Endodermal cell (in vitro differentiated cells): ENCODE measurements around the gene FEM1C. TPM values are rescaled to one million over a fixed set of nuclear protein-coding genes. Genes with fewer than 3 reads are reported as not detected.

Experiments used
- DNase-seq: peaks from one replicate; pipeline ENCODE4 v3.0.0-alpha.2; 2017
- H3K27ac ChIP-seq: 2 replicates; pipeline ENCODE4 v1.5.1; 2013; ENCODE audit warnings: mild to moderate bottlenecking, low read depth, low read length, moderate library complexity
- H3K27me3 ChIP-seq: 2 replicates; pipeline ENCODE4 v1.6.1; 2013; ENCODE audit warnings: mild to moderate bottlenecking, low read length, moderate library complexity; ENCODE audit not compliant: insufficient read depth, control insufficient read depth, poor library complexity, severe bottlenecking
- H3K36me3 ChIP-seq: 2 replicates; pipeline ENCODE4 v1.7.0; 2013; ENCODE audit warnings: mild to moderate bottlenecking, low read length, moderate library complexity; ENCODE audit not compliant: control insufficient read depth, insufficient read depth
- H3K4me1 ChIP-seq: one replicate; pipeline ENCODE4 v1.7.0; 2013; ENCODE audit warnings: low read length; ENCODE audit not compliant: control insufficient read depth, insufficient read depth
- H3K4me3 ChIP-seq: 2 replicates; pipeline ENCODE4 v1.5.1; 2013; ENCODE audit warnings: mild to moderate bottlenecking, low read length, moderate library complexity
- H3K9ac ChIP-seq: 2 replicates; pipeline ENCODE4 v1.6.1; 2013; ENCODE audit warnings: mild to moderate bottlenecking, low read length, moderate library complexity; ENCODE audit not compliant: poor library complexity, severe bottlenecking; ENCODE audit errors: extremely low read depth
- H3K9me3 ChIP-seq: 2 replicates; pipeline ENCODE4 v1.6.1; 2013; ENCODE audit warnings: mild to moderate bottlenecking, low read length, moderate library complexity; ENCODE audit not compliant: control insufficient read depth
- H3K27ac Mint-ChIP-seq: 2 replicates; pipeline ENCODE4 v1.8.0; 2020; ENCODE audit warnings: mixed read lengths
- H3K27me3 Mint-ChIP-seq: 2 replicates; pipeline ENCODE4 v1.8.0; 2021; ENCODE audit warnings: mild to moderate bottlenecking, mixed read lengths; ENCODE audit not compliant: insufficient read depth
- H3K36me3 Mint-ChIP-seq: 2 replicates; pipeline ENCODE4 v1.8.0; 2020; ENCODE audit warnings: low read depth, mixed read lengths
- H3K4me1 Mint-ChIP-seq: 2 replicates; pipeline ENCODE4 v1.8.0; 2020; ENCODE audit warnings: mixed read lengths
- H3K4me3 Mint-ChIP-seq: 2 replicates; pipeline ENCODE4 v1.8.0; 2020; ENCODE audit warnings: mild to moderate bottlenecking, moderate library complexity, mixed read lengths
- H3K9me3 Mint-ChIP-seq: 2 replicates; pipeline ENCODE4 v1.8.0; 2020; ENCODE audit warnings: mild to moderate bottlenecking, mixed read lengths
- CTCF ChIP-seq: fragments of 200-600 bp; sonication (generic); conservative IDR thresholded peaks from 2 replicates; pipeline ENCODE4 v1.5.0; 2021; ENCODE audit warnings: antibody characterized with exemption, mild to moderate bottlenecking
- WGBS, 2 experiments: methylation state at CpG; one replicate each; pipeline versions ENCODE4 v1.1.5 to v1.1.7; 2013; ENCODE audit warnings: missing lambda C conversion rate in 2 of 2, mixed read lengths in 1 of 2; ENCODE audit not compliant: insufficient coverage in 1 of 2, insufficient read length in 1 of 2; 5-methylcytosine and 5-hydroxymethylcytosine counted together
- total RNA-seq, 2 donors: library from RNA; stranded (reverse); fragmentation: NEBNext Ultra II Directional in 1 of 2; extraction: Animal tissue kit (Norgen Biotek cat#: 25700) in 1 of 2; gene quantifications; 2 replicates in 1 of 2; 3 replicates in 1 of 2; pipeline ENCODE4 v1.2.1, GENCODE V29; 2021

FEM1C gene
- total RNA-seq, 2 donors from 2014 or later, result 12.3 to 14.4 TPM

GRCh38 chr5:115557667-115558387 is 13.3 kb upstream of the FEM1C start:
- Mint-ChIP-seq H3K4me3 (no peak overlapping the region), H3K9me3 (no peaks in the 10 kb centered on the region), H3K27me3 (no peaks in the 10 kb centered on the region), H3K36me3 (no peaks in the 10 kb centered on the region), H3K4me1 (peaks cover 21% of the 10 kb centered on the region), H3K27ac (peak overlapping the region; percentile 14)
- no peak for TF ChIP-seq CTCF
- H3K27ac ChIP-seq, result no peak overlapping the region
- WGBS, 2 experiments, result 60 to 65% methylated on average over 1 to 3 of the region's 3 CpGs
- no peak overlapping the region for H3K9ac ChIP-seq
- no peaks in the 10 kb centered on the region for H3K9me3 ChIP-seq
- no peak overlapping the region for H3K4me3 ChIP-seq
- no peaks in the 10 kb centered on the region for H3K27me3 ChIP-seq
- no peak for DNase-seq
- H3K36me3 ChIP-seq, result no peaks in the 10 kb centered on the region
- peaks cover 6% of the 10 kb centered on the region for H3K4me1 ChIP-seq

GRCh38 chr5:115556276-115556675 is 11.7 kb upstream of the FEM1C start:
- no peak overlapping the region for H3K4me3 Mint-ChIP-seq
- H3K4me1 Mint-ChIP-seq, result peaks cover 25% of the 10 kb centered on the region
- Histone ChIP-seq H3K27me3 (no peaks in the 10 kb centered on the region), H3K4me1 (peaks cover 7% of the 10 kb centered on the region), H3K9me3 (no peaks in the 10 kb centered on the region), H3K36me3 (no peaks in the 10 kb centered on the region), H3K9ac (no peak overlapping the region), H3K27ac (no peak overlapping the region), H3K4me3 (no peak overlapping the region)
- H3K27ac Mint-ChIP-seq, result no peak overlapping the region
- no peak for DNase-seq
- no peaks in the 10 kb centered on the region for H3K36me3 Mint-ChIP-seq
- 92 to 100% methylated on average over 1 to 2 of the region's 2 CpGs for WGBS, 2 experiments
- TF ChIP-seq CTCF, result no peak
- no peaks in the 10 kb centered on the region for H3K9me3 Mint-ChIP-seq
- peaks cover 8% of the 10 kb centered on the region for H3K27me3 Mint-ChIP-seq

GRCh38 chr5:115555084-115555633 is 10.6 kb upstream of the FEM1C start:
- no peak overlapping the region for H3K4me3 ChIP-seq
- no peaks in the 10 kb centered on the region for H3K9me3 Mint-ChIP-seq
- H3K27me3 ChIP-seq, result no peaks in the 10 kb centered on the region
- no peak overlapping the region for H3K27ac Mint-ChIP-seq
- H3K36me3 ChIP-seq, result no peaks in the 10 kb centered on the region
- no peak overlapping the region for H3K4me3 Mint-ChIP-seq
- no peaks in the 10 kb centered on the region for H3K9me3 ChIP-seq
- no peak for DNase-seq
- H3K4me1 ChIP-seq, result peaks cover 12% of the 10 kb centered on the region
- H3K4me1 Mint-ChIP-seq, result peaks cover 34% of the 10 kb centered on the region
- WGBS, 2 experiments, result 75 to 93% methylated on average over 1 to 4 of the region's 4 CpGs
- no peaks in the 10 kb centered on the region for H3K36me3 Mint-ChIP-seq
- H3K9ac ChIP-seq, result no peak overlapping the region
- H3K27ac ChIP-seq, result no peak overlapping the region
- no peak for TF ChIP-seq CTCF
- H3K27me3 Mint-ChIP-seq, result peaks cover 8% of the 10 kb centered on the region
